H1 (cell line): ENCODE results near the gene YIPF7.

Experiments
- FOSL1 ChIP-seq: IDR thresholded peaks from 2 replicates; pipeline ENCODE4 v1.6.1; 2011; ENCODE audit warnings: mild to moderate bottlenecking, low read depth, low read length, moderate library complexity; ENCODE audit not compliant: insufficient read depth
- POLR2A ChIP-seq, 2 experiments: IDR thresholded peaks; 1 replicate in 1 of 2; 2 replicates in 1 of 2; pipeline ENCODE4 v1.6.1; 2011; ENCODE audit warnings: low read depth in 2 of 2, low read length in 2 of 2, mild to moderate bottlenecking in 2 of 2; ENCODE audit errors: control extremely low read depth in 1 of 2
- SUZ12 ChIP-seq: fragments of 200-600 bp; sonication (generic); IDR thresholded peaks from 2 replicates; pipeline ENCODE4 v1.6.1; 2012; ENCODE audit warnings: mild to moderate bottlenecking, inconsistent platforms, low read length, moderate library complexity, mixed read lengths
- TF ChIP-seq, protein P1 (sequence below), 3 experiments: IDR thresholded peaks; 1 replicate in 2 of 3; 2 replicates in 1 of 3; pipeline versions ENCODE4 v1.5.1 to v1.6.1; 2011; ENCODE audit warnings: low read length in 3 of 3, mild to moderate bottlenecking in 3 of 3, inconsistent platforms in 2 of 3, low read depth in 1 of 3, moderate library complexity in 1 of 3; ENCODE audit not compliant: insufficient read depth in 1 of 3; ENCODE audit errors: control extremely low read depth in 1 of 3

DNA sequence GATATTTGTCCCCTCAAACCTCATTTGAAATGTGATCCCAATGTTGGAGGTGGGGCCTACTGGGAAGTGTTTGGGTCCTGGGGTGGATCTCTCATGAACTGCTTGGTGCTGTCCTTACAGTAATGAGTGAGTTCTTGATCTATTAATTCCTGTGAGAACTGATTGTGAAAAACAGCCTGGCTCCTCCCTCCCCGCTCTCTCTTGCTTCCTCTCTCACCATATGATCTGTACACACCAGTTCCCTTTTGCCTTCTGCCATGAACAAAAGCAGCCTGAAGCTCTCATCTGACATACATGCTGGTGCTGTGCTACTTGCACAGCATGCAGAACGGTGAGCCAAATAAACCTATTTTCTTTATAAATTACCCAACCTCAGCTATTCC, 11.2 kb upstream of the YIPF7 start:
- no peak for TF ChIP-seq SUZ12
- TF ChIP-seq, protein P1, sequence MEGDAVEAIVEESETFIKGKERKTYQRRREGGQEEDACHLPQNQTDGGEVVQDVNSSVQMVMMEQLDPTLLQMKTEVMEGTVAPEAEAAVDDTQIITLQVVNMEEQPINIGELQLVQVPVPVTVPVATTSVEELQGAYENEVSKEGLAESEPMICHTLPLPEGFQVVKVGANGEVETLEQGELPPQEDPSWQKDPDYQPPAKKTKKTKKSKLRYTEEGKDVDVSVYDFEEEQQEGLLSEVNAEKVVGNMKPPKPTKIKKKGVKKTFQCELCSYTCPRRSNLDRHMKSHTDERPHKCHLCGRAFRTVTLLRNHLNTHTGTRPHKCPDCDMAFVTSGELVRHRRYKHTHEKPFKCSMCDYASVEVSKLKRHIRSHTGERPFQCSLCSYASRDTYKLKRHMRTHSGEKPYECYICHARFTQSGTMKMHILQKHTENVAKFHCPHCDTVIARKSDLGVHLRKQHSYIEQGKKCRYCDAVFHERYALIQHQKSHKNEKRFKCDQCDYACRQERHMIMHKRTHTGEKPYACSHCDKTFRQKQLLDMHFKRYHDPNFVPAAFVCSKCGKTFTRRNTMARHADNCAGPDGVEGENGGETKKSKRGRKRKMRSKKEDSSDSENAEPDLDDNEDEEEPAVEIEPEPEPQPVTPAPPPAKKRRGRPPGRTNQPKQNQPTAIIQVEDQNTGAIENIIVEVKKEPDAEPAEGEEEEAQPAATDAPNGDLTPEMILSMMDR (IDR thresholded peaks at IDR 0.05; ENCODE audit: control extremely low read depth in 1 of 3, insufficient read depth in 1 of 3, low read depth in 1 of 3, low read length in 3 of 3), result no peak
- TF ChIP-seq FOSL1, result no peak
- TF ChIP-seq POLR2A (IDR thresholded peaks at IDR 0.05; ENCODE audit: control extremely low read depth in 1 of 2, low read depth in 2 of 2, low read length in 2 of 2), result no peak
